ENCODE measurements around the gene ELOA2. TPM values are rescaled to one million over a fixed set of nuclear protein-coding genes. Genes with fewer than 3 reads are reported as not detected.

Gene ELOA2, protein sequence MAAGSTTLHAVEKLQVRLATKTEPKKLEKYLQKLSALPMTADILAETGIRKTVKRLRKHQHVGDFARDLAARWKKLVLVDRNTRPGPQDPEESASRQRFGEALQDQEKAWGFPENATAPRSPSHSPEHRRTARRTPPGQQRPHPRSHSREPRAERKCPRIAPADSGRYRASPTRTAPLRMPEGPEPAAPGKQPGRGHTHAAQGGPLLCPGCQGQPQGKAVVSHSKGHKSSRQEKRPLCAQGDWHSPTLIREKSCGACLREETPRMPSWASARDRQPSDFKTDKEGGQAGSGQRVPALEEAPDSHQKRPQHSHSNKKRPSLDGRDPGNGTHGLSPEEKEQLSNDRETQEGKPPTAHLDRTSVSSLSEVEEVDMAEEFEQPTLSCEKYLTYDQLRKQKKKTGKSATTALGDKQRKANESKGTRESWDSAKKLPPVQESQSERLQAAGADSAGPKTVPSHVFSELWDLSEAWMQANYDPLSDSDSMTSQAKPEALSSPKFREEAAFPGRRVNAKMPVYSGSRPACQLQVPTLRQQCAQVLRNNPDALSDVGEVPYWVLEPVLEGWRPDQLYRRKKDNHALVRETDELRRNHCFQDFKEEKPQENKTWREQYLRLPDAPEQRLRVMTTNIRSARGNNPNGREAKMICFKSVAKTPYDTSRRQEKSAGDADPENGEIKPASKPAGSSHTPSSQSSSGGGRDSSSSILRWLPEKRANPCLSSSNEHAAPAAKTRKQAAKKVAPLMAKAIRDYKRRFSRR
- total RNA-seq: not detected in 2 replicates

DNA sequence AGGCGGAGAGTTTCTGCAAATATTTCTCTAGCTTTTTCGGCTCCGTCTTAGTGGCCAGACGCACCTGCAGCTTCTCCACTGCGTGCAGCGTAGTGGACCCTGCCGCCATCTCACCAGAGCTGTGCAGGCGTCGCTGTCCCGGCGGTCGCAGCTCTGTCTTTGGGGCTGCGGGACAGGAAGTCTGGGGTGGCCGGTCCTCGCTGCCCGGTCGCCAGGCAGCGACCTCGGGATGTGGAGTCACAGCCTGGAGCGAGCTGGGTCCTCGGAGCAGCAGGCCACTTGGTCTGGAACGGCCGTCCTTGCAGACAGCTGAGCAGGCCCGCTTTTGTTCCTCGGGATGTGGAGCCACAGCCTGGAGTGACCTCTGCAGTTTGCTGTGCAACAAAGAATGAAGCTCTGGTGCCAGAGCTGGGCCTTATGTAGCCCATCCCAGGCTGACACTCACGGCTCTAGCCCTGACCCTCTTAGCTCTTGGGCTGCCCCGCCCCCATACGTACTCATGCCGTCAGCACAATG lies at the start of gene ELOA2:
TSS of gene ELOA2 (minus strand) at position 466 of the 516 bp plus-strand sequence. CDS start at position 109, 357 bp downstream.

Other genes starting within 250 kb of the ELOA2 start
- 10.7 and 13.7 TPM in 2 replicates for gene PIAS2, start 118.1 kb downstream of the ELOA2 start, total RNA-seq
- gene KATNAL2, start 118.0 kb downstream of the ELOA2 start, total RNA-seq: 0.32 and 1.1 TPM in 2 replicates
- 9.4 and 15.8 TPM in 2 replicates for gene HDHD2, start 114.9 kb upstream of the ELOA2 start, total RNA-seq
- 28.1 and 30.5 TPM in 2 replicates for gene IER3IP1, start 140.7 kb upstream of the ELOA2 start, total RNA-seq
- not detected in 2 replicates for gene SKOR2, start 216.0 kb upstream of the ELOA2 start, total RNA-seq